Tibial nerve (tissue), 4 donors: ENCODE results near the gene PIEZO1.
A peak's percentile ranks its signal among the peaks of the same experiment; 100 is the strongest.

Source experiments
- EP300 ChIP-seq, 2 donors: sonication (generic); formaldehyde crosslinking; IDR thresholded peaks; one replicate each; pipeline ENCODE4 v1.6.1; 2017; ENCODE audit warnings: antibody characterized with exemption in 2 of 2, mild to moderate bottlenecking in 1 of 2
- TF ChIP-seq, protein P1 (sequence below), 5 experiments: fragments of 200-600 bp in 3 of 5; fragments of 450-650 bp in 2 of 5; sonication (generic) in 3 of 5; IDR thresholded peaks; one replicate each; pipeline ENCODE4 v1.5.1; 2016 to 2019; ENCODE audit warnings: antibody characterized with exemption in 5 of 5, mild to moderate bottlenecking in 3 of 5, moderate library complexity in 2 of 5

DNA sequence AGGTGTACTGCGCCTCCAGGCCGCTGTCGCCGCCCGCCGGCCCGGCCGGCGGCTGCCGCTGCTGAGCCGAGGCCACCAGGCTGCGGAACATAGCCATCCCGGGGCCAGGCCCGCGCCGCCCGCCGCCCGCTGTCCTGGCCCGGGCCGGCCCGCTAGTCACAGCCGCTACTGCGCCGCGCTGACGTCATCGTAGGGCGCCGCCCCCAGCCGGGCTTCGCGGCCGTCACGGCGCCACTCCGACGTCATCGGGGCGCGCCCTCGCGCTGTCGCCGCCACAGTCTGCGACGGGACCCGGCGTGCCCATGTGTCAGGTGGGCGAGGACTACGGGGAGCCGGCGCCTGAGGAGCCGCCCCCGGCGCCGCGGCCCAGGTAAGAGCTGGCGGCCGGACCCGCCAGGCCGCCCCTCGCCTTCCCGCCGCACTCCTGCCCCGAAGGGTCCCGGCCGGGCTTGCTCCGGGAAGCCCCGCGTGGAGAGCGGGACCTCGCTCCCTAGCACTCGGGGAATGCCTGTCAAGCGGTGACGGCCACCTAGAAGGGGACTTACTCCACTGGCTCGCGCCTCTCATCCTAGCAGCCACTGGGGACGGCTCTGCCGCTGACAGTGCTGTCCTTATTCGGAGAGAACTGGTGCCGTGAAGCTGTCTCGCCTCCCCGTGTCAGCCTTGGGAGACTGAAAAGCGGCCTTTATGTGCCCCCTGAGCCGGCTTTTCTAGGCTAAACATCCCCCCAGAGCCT lies 78.6 kb downstream of the PIEZO1 start, which contains the start of the genes CTU2 and RNF166:
- peak; percentile 27 to 91 for TF ChIP-seq EP300 (IDR thresholded peaks at IDR 0.05)
- TF ChIP-seq, protein P1, sequence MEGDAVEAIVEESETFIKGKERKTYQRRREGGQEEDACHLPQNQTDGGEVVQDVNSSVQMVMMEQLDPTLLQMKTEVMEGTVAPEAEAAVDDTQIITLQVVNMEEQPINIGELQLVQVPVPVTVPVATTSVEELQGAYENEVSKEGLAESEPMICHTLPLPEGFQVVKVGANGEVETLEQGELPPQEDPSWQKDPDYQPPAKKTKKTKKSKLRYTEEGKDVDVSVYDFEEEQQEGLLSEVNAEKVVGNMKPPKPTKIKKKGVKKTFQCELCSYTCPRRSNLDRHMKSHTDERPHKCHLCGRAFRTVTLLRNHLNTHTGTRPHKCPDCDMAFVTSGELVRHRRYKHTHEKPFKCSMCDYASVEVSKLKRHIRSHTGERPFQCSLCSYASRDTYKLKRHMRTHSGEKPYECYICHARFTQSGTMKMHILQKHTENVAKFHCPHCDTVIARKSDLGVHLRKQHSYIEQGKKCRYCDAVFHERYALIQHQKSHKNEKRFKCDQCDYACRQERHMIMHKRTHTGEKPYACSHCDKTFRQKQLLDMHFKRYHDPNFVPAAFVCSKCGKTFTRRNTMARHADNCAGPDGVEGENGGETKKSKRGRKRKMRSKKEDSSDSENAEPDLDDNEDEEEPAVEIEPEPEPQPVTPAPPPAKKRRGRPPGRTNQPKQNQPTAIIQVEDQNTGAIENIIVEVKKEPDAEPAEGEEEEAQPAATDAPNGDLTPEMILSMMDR (IDR thresholded peaks at IDR 0.05): peak in 2 of 5 experiments; percentile 41 to 52
